ENCODE results near the gene ASIC1. TPM values are rescaled to one million over a fixed set of nuclear protein-coding genes. Genes with fewer than 3 reads are reported as not detected.

The ASIC1 gene
- total RNA-seq, result not detected

DNA sequence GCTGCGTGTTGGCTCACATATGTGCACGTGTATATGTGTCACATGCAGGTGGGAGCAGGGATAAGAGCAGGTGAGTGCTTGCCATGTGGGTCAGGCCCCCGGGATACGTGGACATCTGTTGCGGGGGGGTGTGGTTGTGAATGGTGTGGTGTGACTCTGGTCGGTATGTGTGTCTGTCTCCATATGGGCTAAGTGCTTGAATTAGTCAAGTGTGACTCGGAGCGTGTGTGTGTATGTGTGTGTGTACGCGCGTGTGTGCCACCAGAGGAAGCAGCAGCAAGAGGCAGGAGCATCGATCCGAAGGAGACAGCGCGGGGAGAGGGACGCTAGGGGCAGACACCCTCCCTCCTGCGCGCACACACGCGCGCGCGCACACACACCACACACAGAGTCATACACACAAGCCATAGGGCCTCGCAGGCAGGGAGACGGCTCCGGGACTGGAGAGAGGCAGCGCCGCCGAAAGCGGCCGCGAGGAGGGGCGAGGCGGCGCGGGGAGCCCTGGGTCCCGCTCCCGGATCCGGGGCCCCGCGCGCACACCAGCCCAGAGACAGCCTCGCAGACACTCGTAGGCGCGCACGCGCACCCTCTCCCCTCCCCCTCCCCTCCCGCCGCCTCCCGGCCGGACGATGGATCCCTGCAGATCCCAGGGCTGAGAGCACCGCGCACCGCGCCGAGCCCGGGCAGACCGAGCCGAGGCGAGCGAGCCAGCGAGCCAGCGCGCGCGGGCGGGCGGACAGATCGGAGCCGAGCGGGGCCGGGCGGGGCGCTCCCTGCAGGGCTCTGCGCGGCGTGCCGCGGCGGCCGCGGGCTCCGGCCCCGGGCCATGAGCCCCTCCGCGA is at the start of gene ASIC1:
Gene ASIC1, plus strand, starts transcription at position 597 of the 842 bp plus-strand sequence. CDS start 1,171 bp downstream, outside the sequence.
- no peaks in the 10 kb centered on the region for H3K36me3 ChIP-seq
- intact Hi-C loops (cut with DNase I), result loop anchor here (2.0 to 5.0 kb wide), 3 partner anchors 90 to 280 kb away; no protein-coding TSS in a partner anchor
- peaks cover 2 to 5% of the 10 kb centered on the region in 2 donors for H3K4me1 ChIP-seq
- H3K27ac ChIP-seq, result no peak within 1 kb of the TSS
- no peaks in the 10 kb centered on the region for H3K27me3 ChIP-seq
- TF ChIP-seq, protein P1, sequence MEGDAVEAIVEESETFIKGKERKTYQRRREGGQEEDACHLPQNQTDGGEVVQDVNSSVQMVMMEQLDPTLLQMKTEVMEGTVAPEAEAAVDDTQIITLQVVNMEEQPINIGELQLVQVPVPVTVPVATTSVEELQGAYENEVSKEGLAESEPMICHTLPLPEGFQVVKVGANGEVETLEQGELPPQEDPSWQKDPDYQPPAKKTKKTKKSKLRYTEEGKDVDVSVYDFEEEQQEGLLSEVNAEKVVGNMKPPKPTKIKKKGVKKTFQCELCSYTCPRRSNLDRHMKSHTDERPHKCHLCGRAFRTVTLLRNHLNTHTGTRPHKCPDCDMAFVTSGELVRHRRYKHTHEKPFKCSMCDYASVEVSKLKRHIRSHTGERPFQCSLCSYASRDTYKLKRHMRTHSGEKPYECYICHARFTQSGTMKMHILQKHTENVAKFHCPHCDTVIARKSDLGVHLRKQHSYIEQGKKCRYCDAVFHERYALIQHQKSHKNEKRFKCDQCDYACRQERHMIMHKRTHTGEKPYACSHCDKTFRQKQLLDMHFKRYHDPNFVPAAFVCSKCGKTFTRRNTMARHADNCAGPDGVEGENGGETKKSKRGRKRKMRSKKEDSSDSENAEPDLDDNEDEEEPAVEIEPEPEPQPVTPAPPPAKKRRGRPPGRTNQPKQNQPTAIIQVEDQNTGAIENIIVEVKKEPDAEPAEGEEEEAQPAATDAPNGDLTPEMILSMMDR (IDR thresholded peaks at IDR 0.05), result peak in 1 of 3 experiments; percentile 7
- H3K4me3 ChIP-seq, result peak within 1 kb of the TSS; percentile 56 to 73
- DNase-seq (ENCODE audit: low spot score in 2 of 2), result peak in 1 of 2 donors; percentile 79
- H3K9me3 ChIP-seq, result no peaks in the 10 kb centered on the region

DNA sequence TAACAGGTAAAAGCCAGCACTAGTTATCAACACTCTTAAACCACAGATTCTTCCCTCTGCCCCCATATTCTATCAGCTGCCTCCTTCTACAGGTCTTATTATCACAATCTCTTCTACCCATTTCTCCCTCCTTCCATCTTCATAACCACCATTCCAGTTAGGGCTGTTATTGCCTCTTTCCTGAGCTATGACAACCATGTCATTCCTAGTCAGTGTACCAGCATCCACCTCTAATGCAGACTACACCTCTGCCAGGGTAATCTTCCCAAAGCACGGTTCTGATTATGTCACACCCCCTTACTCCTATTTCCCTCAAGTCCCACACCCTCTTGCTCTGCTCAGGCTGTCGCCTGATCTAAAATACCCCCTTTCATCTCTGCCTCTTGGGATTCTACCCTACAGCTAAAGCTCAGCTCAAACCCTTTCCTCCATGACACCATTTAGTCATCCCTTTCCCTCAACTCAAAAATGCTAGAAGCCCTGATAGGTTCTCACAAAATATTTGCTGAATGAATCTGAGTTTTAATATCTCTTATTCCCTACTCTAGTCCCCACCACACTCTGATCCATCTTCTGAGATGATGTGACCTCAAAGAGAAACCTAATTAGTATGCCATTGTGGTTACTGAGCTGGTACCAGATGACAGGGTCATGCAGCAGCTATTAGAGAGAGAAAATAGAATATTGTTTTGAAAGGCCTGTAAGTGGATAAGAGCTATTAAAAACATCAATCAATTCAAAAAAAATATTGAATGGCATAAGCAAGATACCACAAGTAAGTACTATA is 43.8 kb upstream of the ASIC1 start:
- Histone ChIP-seq H3K36me3 (no peaks in the 10 kb centered on the region), H3K27ac (no peak overlapping the region), H3K9me3 (no peaks in the 10 kb centered on the region), H3K4me1 (peaks cover 0 to 3% of the 10 kb centered on the region in 2 donors), H3K4me3 (no peak overlapping the region), H3K27me3 (no peaks in the 10 kb centered on the region)
- TF ChIP-seq, protein P1 (IDR thresholded peaks at IDR 0.05), result no peak
- DNase-seq (ENCODE audit: low spot score in 2 of 2), result no peak
- intact Hi-C loops (cut with DNase I), result no loop called here

- TF ChIP-seq, protein P1 (IDR thresholded peaks at IDR 0.05), result no peak
- intact Hi-C loops (cut with DNase I), result no loop called here
- no peaks in the 10 kb centered on the region for H3K27me3 ChIP-seq
- H3K4me1 ChIP-seq, result peaks cover 0 to 3% of the 10 kb centered on the region in 2 donors
- H3K4me3 ChIP-seq, result no peak overlapping the region
- no peak overlapping the region for H3K27ac ChIP-seq
- H3K9me3 ChIP-seq, result no peaks in the 10 kb centered on the region
- H3K36me3 ChIP-seq, result no peaks in the 10 kb centered on the region
- DNase-seq (ENCODE audit: low spot score in 2 of 2), result no peak
Observed at GRCh38 chr12:50014342-50014741, 43.1 kb upstream of the ASIC1 start.

- intact Hi-C loops (cut with DNase I), result no loop called here
- H3K36me3 ChIP-seq, result no peaks in the 10 kb centered on the region
- peak in 1 of 2 donors; percentile 85 for DNase-seq (ENCODE audit: low spot score in 2 of 2)
- no peak overlapping the region for H3K4me3 ChIP-seq
- TF ChIP-seq, protein P1 (IDR thresholded peaks at IDR 0.05), result no peak
- H3K9me3 ChIP-seq, result no peaks in the 10 kb centered on the region
- peak overlapping the region in 1 of 2 donors; percentile 22 for H3K27ac ChIP-seq
- H3K4me1 ChIP-seq, result peaks cover 0 to 3% of the 10 kb centered on the region in 2 donors
- H3K27me3 ChIP-seq, result no peaks in the 10 kb centered on the region
Observed at GRCh38 chr12:50016501-50017475, 40.6 kb upstream of the ASIC1 start.

- Histone ChIP-seq H3K4me1 (peaks cover 0 to 3% of the 10 kb centered on the region in 2 donors), H3K27ac (peak overlapping the region in 1 of 2 donors; percentile 22), H3K36me3 (no peaks in the 10 kb centered on the region), H3K27me3 (no peaks in the 10 kb centered on the region), H3K4me3 (no peak overlapping the region), H3K9me3 (no peaks in the 10 kb centered on the region)
- TF ChIP-seq, protein P1 (IDR thresholded peaks at IDR 0.05), result no peak
- DNase-seq (ENCODE audit: low spot score in 2 of 2), result no peak
- intact Hi-C loops (cut with DNase I), result no loop called here
Observed at GRCh38 chr12:50017641-50018040, 39.8 kb upstream of the ASIC1 start.

Measured in ascending aorta (tissue), 2 donors.